ENCODE results near the gene CDH4. TPM values are rescaled to one million over a fixed set of nuclear protein-coding genes. Genes with fewer than 3 reads are reported as not detected.

The CDH4 gene
- total and polyA plus RNA-seq, 2 donors (not counting 1 experiment from before 2014, with no cell fraction given): not detected

- no peak overlapping the region for H3K4me3 Mint-ChIP-seq
- Histone ChIP-seq H2AFZ (ENCODE audit: insufficient read depth, low read depth, low read length, poor library complexity, severe bottlenecking) (no peak overlapping the region), H3K36me3 (replicated peaks in 1 of 2; ENCODE audit: control extremely low read depth in 1 of 2, control insufficient read depth in 1 of 2, extremely low read depth in 1 of 2, insufficient read depth in 2 of 2, low read length in 1 of 2) (no peaks in the 10 kb centered on the region), H3K4me3 (ENCODE audit: control extremely low read depth in 1 of 5, extremely low read depth in 1 of 5, insufficient read depth in 1 of 5, low read depth in 2 of 5, low read length in 4 of 5) (no peak overlapping the region), H3K27me3 (replicated peaks in 1 of 4; ENCODE audit: control extremely low read depth in 1 of 4, control insufficient read depth in 3 of 4, insufficient read depth in 4 of 4, low read length in 3 of 4) (no peaks in the 10 kb centered on the region), H3K4me1 (ENCODE audit: control insufficient read depth in 2 of 2, insufficient read depth in 2 of 2, low read length in 2 of 2) (no peaks in the 10 kb centered on the region), H3K9me3 (ENCODE audit: control extremely low read depth in 1 of 3, control insufficient read depth in 2 of 3, insufficient read depth in 1 of 3, low read length in 2 of 3) (peaks cover 0 to 27% (median 0%) of the 10 kb centered on the region in 3 donors), H3K9ac (ENCODE audit: low read length) (no peak overlapping the region), H3K4me2 (replicated peaks; ENCODE audit: low read depth, low read length, poor library complexity, severe bottlenecking) (no peak overlapping the region), H3K79me2 (ENCODE audit: control insufficient read depth, insufficient read depth, low read length) (no peaks in the 10 kb centered on the region), H3K27ac (ENCODE audit: low read length in 2 of 2) (no peak overlapping the region), H4K20me1 (ENCODE audit: control insufficient read depth, insufficient read depth, low read length, poor library complexity, severe bottlenecking) (no peaks in the 10 kb centered on the region)
- DNase-seq (no peak), ATAC-seq (ENCODE audit: low read depth) (no peak)
- CTCF ChIA-PET: no interaction called here
- POLR2A ChIA-PET: no interaction called here
- H3K9me3 Mint-ChIP-seq (ENCODE audit: insufficient read depth): no peaks in the 10 kb centered on the region
- intact Hi-C loops (cut with micrococcal nuclease): no loop called here
- H3K4me1 Mint-ChIP-seq: no peaks in the 10 kb centered on the region
- H3K27ac Mint-ChIP-seq: no peak overlapping the region
- WGBS (ENCODE audit: insufficient coverage): 84% methylated on average over 10 of the region's 12 CpGs
- TF ChIP-seq EZH2 (IDR thresholded peaks at IDR 0.05; ENCODE audit: borderline replicate concordance, insufficient read depth, low read depth, low read length, poor library complexity, severe bottlenecking) (no peak), CTCF (IDR thresholded peaks at IDR 0.05) (no peak)
- H3K27me3 Mint-ChIP-seq: no peaks in the 10 kb centered on the region
These were observed 514.0 kb downstream of the CDH4 start for GRCh38 chr20:61765871-61766654.

- H3K4me1 Mint-ChIP-seq: no peaks in the 10 kb centered on the region
- no peaks in the 10 kb centered on the region for H3K27me3 Mint-ChIP-seq
- no peak overlapping the region for H3K4me3 Mint-ChIP-seq
- Histone ChIP-seq H3K36me3 (replicated peaks in 1 of 2; ENCODE audit: control extremely low read depth in 1 of 2, control insufficient read depth in 1 of 2, extremely low read depth in 1 of 2, insufficient read depth in 2 of 2, low read length in 1 of 2) (no peaks in the 10 kb centered on the region), H3K4me3 (ENCODE audit: control extremely low read depth in 1 of 5, extremely low read depth in 1 of 5, insufficient read depth in 1 of 5, low read depth in 2 of 5, low read length in 4 of 5) (no peak overlapping the region), H3K27me3 (replicated peaks in 1 of 4; ENCODE audit: control extremely low read depth in 1 of 4, control insufficient read depth in 3 of 4, insufficient read depth in 4 of 4, low read length in 3 of 4) (no peaks in the 10 kb centered on the region), H3K4me1 (ENCODE audit: control insufficient read depth in 2 of 2, insufficient read depth in 2 of 2, low read length in 2 of 2) (no peaks in the 10 kb centered on the region), H4K20me1 (ENCODE audit: control insufficient read depth, insufficient read depth, low read length, poor library complexity, severe bottlenecking) (no peaks in the 10 kb centered on the region), H3K79me2 (ENCODE audit: control insufficient read depth, insufficient read depth, low read length) (no peaks in the 10 kb centered on the region), H3K9ac (ENCODE audit: low read length) (no peak overlapping the region), H3K9me3 (ENCODE audit: control extremely low read depth in 1 of 3, control insufficient read depth in 2 of 3, insufficient read depth in 1 of 3, low read length in 2 of 3) (peaks cover 0 to 27% (median 0%) of the 10 kb centered on the region in 3 donors), H3K4me2 (replicated peaks; ENCODE audit: low read depth, low read length, poor library complexity, severe bottlenecking) (no peak overlapping the region), H2AFZ (ENCODE audit: insufficient read depth, low read depth, low read length, poor library complexity, severe bottlenecking) (no peak overlapping the region), H3K27ac (ENCODE audit: low read length in 2 of 2) (no peak overlapping the region)
- TF ChIP-seq CTCF (IDR thresholded peaks at IDR 0.05): no peak
- TF ChIP-seq EZH2 (IDR thresholded peaks at IDR 0.05; ENCODE audit: borderline replicate concordance, insufficient read depth, low read depth, low read length, poor library complexity, severe bottlenecking): no peak
- ChIA-PET POLR2A (no interaction called here), CTCF (no interaction called here)
- H3K27ac Mint-ChIP-seq: no peak overlapping the region
- ATAC-seq (ENCODE audit: low read depth) (no peak), DNase-seq (no peak)
- intact Hi-C loops (cut with micrococcal nuclease): no loop called here
- H3K9me3 Mint-ChIP-seq (ENCODE audit: insufficient read depth): no peaks in the 10 kb centered on the region
- 86% methylated on average over 15 of the region's 15 CpGs for WGBS (ENCODE audit: insufficient coverage)
These were observed 515.0 kb downstream of the CDH4 start for GRCh38 chr20:61766921-61767610.

Data from B cell (primary cell).